ENCODE results near the gene NRG3. TPM values are rescaled to one million over a fixed set of nuclear protein-coding genes. Genes with fewer than 3 reads are reported as not detected.

Gene NRG3
- total RNA-seq, 2 experiments from 2014 or later: not detected

GRCh38 chr10:81875467-81876252, 666 bp downstream of the NRG3 start:
- H3K27ac ChIP-seq (ENCODE audit: low read depth, low read length, poor library complexity, severe bottlenecking): no peak overlapping the region
- H3K4me2 ChIP-seq (ENCODE audit: low read length): no peak overlapping the region
- no peaks in the 10 kb centered on the region for H3K79me2 ChIP-seq (ENCODE audit: insufficient read depth, low read depth, low read length)
- TF ChIP-seq EZH2phosphoT487 (IDR thresholded peaks at IDR 0.05; ENCODE audit: borderline replicate concordance, low read depth, low read length) (no peak), CTCF (conservative IDR thresholded peaks at IDR 0.05; ENCODE audit: low read length) (no peak)
- no peaks in the 10 kb centered on the region for H3K9me3 ChIP-seq (ENCODE audit: low read length)
- intact Hi-C loops (cut with micrococcal nuclease; ENCODE audit: unreplicated experiment): no loop called here
- no peaks in the 10 kb centered on the region for H3K36me3 ChIP-seq (ENCODE audit: insufficient read depth, low read length)
- no peaks in the 10 kb centered on the region for H3K9me2 ChIP-seq (ENCODE audit: insufficient read depth, low read length)
- POLR2A ChIA-PET: no interaction called here
- no peaks in the 10 kb centered on the region for H3K4me1 ChIP-seq (ENCODE audit: insufficient read depth, low read length, poor library complexity, severe bottlenecking)
- BruUV-seq (replicated peaks): no TSS peak
- H4K20me1 ChIP-seq (ENCODE audit: insufficient read depth, low read length): no peaks in the 10 kb centered on the region
- DNase-seq (ENCODE audit: low spot score): no peak
- no peak overlapping the region for H2AFZ ChIP-seq (ENCODE audit: low read length)
- CTCF ChIA-PET (ENCODE audit: unreplicated experiment): no interaction called here
- no peak overlapping the region for H3K4me3 ChIP-seq (ENCODE audit: low read depth, low read length, poor library complexity, severe bottlenecking)

DNA sequence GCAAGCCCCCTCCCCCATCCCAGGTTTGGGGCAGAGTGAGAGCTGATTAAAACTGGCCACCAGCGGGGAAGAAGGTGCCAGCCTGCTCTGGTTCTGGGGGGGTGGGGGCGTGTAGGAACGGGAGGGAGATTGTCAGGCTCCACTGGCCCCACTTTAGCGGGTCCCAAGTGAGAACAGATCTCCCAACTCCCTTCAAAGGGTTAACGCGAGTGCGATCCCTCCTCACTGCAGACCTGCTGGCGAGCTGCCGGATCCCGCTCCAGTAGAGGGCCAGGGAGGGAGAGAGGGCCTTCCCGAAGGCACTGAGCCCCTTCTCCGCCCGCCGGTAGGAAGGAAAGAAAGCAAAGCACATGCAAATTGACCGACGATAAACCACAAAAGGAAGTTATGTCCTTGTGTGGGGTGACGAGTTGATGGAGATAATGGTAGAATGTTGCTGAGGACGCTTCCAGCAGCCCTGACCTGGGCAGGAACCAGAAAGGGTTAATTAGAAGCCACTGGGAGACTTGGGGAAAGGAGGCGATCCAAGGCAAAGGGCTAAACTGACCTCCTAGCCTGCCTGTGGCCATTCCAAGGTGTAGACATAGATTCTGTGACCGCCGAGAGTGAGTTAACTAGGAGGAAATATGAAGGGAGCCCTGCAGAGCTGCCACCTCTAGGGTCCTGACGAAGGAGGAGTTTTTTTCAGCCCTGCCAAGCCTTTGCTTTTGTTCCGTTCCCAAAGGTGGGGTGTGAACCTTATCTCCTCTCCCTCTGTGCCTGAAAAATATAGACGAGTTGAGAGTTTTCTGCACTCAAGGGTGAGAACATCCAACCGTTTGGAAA, 1.5 kb downstream of the NRG3 start:
- Histone ChIP-seq H3K79me2 (ENCODE audit: insufficient read depth, low read depth, low read length) (no peaks in the 10 kb centered on the region), H3K9me3 (ENCODE audit: low read length) (no peaks in the 10 kb centered on the region), H2AFZ (ENCODE audit: low read length) (no peak overlapping the region), H4K20me1 (ENCODE audit: insufficient read depth, low read length) (no peaks in the 10 kb centered on the region), H3K4me2 (ENCODE audit: low read length) (no peak overlapping the region), H3K4me1 (ENCODE audit: insufficient read depth, low read length, poor library complexity, severe bottlenecking) (no peaks in the 10 kb centered on the region), H3K4me3 (ENCODE audit: low read depth, low read length, poor library complexity, severe bottlenecking) (no peak overlapping the region), H3K9me2 (ENCODE audit: insufficient read depth, low read length) (no peaks in the 10 kb centered on the region), H3K27ac (ENCODE audit: low read depth, low read length, poor library complexity, severe bottlenecking) (no peak overlapping the region), H3K36me3 (ENCODE audit: insufficient read depth, low read length) (no peaks in the 10 kb centered on the region)
- BruUV-seq (replicated peaks): no TSS peak
- intact Hi-C loops (cut with micrococcal nuclease; ENCODE audit: unreplicated experiment): no loop called here
- TF ChIP-seq CTCF (conservative IDR thresholded peaks at IDR 0.05; ENCODE audit: low read length): no peak
- no peak for TF ChIP-seq EZH2phosphoT487 (IDR thresholded peaks at IDR 0.05; ENCODE audit: borderline replicate concordance, low read depth, low read length)
- DNase-seq (ENCODE audit: low spot score): no peak
- CTCF ChIA-PET (ENCODE audit: unreplicated experiment): no interaction called here
- POLR2A ChIA-PET: no interaction called here

DNA sequence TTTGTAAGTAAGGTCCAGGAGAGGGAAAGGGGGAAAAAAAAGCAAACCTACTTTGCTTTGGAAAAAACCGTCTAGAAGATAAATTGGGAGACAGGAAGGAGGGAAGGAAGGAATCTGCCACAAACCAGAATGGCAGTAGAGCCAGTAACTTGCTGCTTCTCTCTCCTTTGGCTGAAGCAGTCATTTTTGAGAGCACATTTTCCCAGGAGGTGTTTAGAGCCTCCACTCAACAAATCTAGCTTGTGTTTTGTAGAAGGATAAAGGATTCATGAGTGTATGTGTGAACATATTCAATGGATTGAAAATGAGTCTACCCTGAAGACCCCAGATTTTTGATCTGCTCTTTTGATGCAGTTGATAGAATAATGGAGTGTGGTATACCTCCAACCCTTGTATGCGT, 2.6 kb downstream of the NRG3 start:
- ChIA-PET POLR2A (no interaction called here), CTCF (ENCODE audit: unreplicated experiment) (no interaction called here)
- Histone ChIP-seq H4K20me1 (ENCODE audit: insufficient read depth, low read length) (no peaks in the 10 kb centered on the region), H3K79me2 (ENCODE audit: insufficient read depth, low read depth, low read length) (no peaks in the 10 kb centered on the region), H3K4me2 (ENCODE audit: low read length) (no peak overlapping the region), H3K4me3 (ENCODE audit: low read depth, low read length, poor library complexity, severe bottlenecking) (no peak overlapping the region), H3K4me1 (ENCODE audit: insufficient read depth, low read length, poor library complexity, severe bottlenecking) (no peaks in the 10 kb centered on the region), H3K36me3 (ENCODE audit: insufficient read depth, low read length) (no peaks in the 10 kb centered on the region), H2AFZ (ENCODE audit: low read length) (no peak overlapping the region), H3K9me2 (ENCODE audit: insufficient read depth, low read length) (no peaks in the 10 kb centered on the region), H3K27ac (ENCODE audit: low read depth, low read length, poor library complexity, severe bottlenecking) (no peak overlapping the region), H3K9me3 (ENCODE audit: low read length) (no peaks in the 10 kb centered on the region)
- no peak for DNase-seq (ENCODE audit: low spot score)
- TF ChIP-seq CTCF (conservative IDR thresholded peaks at IDR 0.05; ENCODE audit: low read length) (no peak), EZH2phosphoT487 (IDR thresholded peaks at IDR 0.05; ENCODE audit: borderline replicate concordance, low read depth, low read length) (no peak)
- BruUV-seq (replicated peaks): no TSS peak
- intact Hi-C loops (cut with micrococcal nuclease; ENCODE audit: unreplicated experiment): no loop called here
